HG02973 (cell line): Measurements from ENCODE around the gene CLDND2.

Experiments
- ATAC-seq: cut with Tn5 transposase; IDR thresholded peaks from one replicate; pipeline ENCODE4 v1.9.1; 2021; ENCODE audit warnings: moderate library complexity; ENCODE audit not compliant: unreplicated experiment

The CLDND2 gene

GRCh38 chr19:51356159-51356801, 12.5 kb downstream of the CLDND2 start:
- ATAC-seq: no peak

GRCh38 chr19:51354742-51355148, 14.1 kb downstream of the CLDND2 start:
- no peak for ATAC-seq

- no peak for ATAC-seq
Measured at GRCh38 chr19:51354103-51354741, 14.6 kb downstream of the CLDND2 start.

GRCh38 chr19:51352783-51353360, 15.9 kb downstream of the CLDND2 start:
- no peak for ATAC-seq

- no peak for ATAC-seq
Measured at GRCh38 chr19:51351266-51351990, 17.4 kb downstream of the CLDND2 start.

- no peak for ATAC-seq
Measured at GRCh38 chr19:51347209-51347928, 21.4 kb downstream of the CLDND2 start.

GRCh38 chr19:51346742-51347141, 22.1 kb downstream of the CLDND2 start:
- ATAC-seq: no peak

- ATAC-seq: no peak
Measured at GRCh38 chr19:51345076-51345620, 23.7 kb downstream of the CLDND2 start.

- ATAC-seq: no peak
Measured at GRCh38 chr19:51342631-51343569, 25.9 kb downstream of the CLDND2 start.

GRCh38 chr19:51341976-51342580, 26.7 kb downstream of the CLDND2 start, which contains the start of gene VSIG10L:
TSS of gene VSIG10L (minus strand) at chr19:51342139. CDS start at chr19:51342124, 15 bp downstream.
- ATAC-seq: no peak

- ATAC-seq: no peak
Measured at GRCh38 chr19:51341066-51341465, 27.7 kb downstream of the CLDND2 start.

- peak; percentile 39 for ATAC-seq
Measured at GRCh38 chr19:51339687-51340656, 28.8 kb downstream of the CLDND2 start.

GRCh38 chr19:51339313-51339686, 29.5 kb downstream of the CLDND2 start:
- ATAC-seq: peak; percentile 1

- ATAC-seq: peak; percentile 63
Measured at GRCh38 chr19:51338563-51339312, 30.1 kb downstream of the CLDND2 start.

- ATAC-seq: no peak
Measured at GRCh38 chr19:51337861-51338562, 30.8 kb downstream of the CLDND2 start.

GRCh38 chr19:51337141-51337860, 31.5 kb downstream of the CLDND2 start:
- ATAC-seq: no peak
